Esophagus (tissue), 2 donors: ENCODE results near the gene DMRT3. TPM values are rescaled to one million over a fixed set of nuclear protein-coding genes. Genes with fewer than 3 reads are reported as not detected.

Experiments used
- H3K27ac ChIP-seq, 2 donors: one replicate each; pipeline ENCODE4 v1.5.1; 2013; ENCODE audit warnings: low read depth in 2 of 2, mild to moderate bottlenecking in 2 of 2, inconsistent platforms in 1 of 2, low read length in 1 of 2, moderate library complexity in 1 of 2
- H3K27me3 ChIP-seq, 2 donors: one replicate each; pipeline ENCODE4 v1.6.1; 2013; ENCODE audit warnings: low read length in 2 of 2, control low read depth in 1 of 2, mild to moderate bottlenecking in 1 of 2; ENCODE audit not compliant: insufficient read depth in 2 of 2, control insufficient read depth in 1 of 2
- H3K36me3 ChIP-seq, 2 donors: one replicate each; pipeline ENCODE4 v1.6.1; 2013; ENCODE audit warnings: low read length in 1 of 2; ENCODE audit not compliant: control insufficient read depth in 2 of 2, insufficient read depth in 2 of 2
- H3K4me1 ChIP-seq, 2 donors: one replicate each; pipeline ENCODE4 v1.6.1; 2013; ENCODE audit warnings: low read length in 1 of 2; ENCODE audit not compliant: control insufficient read depth in 2 of 2, insufficient read depth in 2 of 2
- H3K4me3 ChIP-seq, 2 donors: one replicate each; pipeline ENCODE4 v1.5.1; 2013; ENCODE audit warnings: low read length in 2 of 2, mild to moderate bottlenecking in 2 of 2, low read depth in 1 of 2, moderate library complexity in 1 of 2
- H3K9me3 ChIP-seq, 2 donors: one replicate each; pipeline ENCODE4 v1.6.1; 2013; ENCODE audit warnings: mild to moderate bottlenecking in 2 of 2, low read depth in 1 of 2, low read length in 1 of 2, moderate library complexity in 1 of 2; ENCODE audit not compliant: control insufficient read depth in 2 of 2, insufficient read depth in 1 of 2
- WGBS, 2 donors: extraction: QIAGEN DNeasy Blood & Tissue Kit; methylation state at CpG; one replicate each; pipeline ENCODE4 v1.1.7; 2013; 5-methylcytosine and 5-hydroxymethylcytosine counted together
- polyA plus RNA-seq, 2 donors: library from polyadenylated mRNA; stranded (reverse); fragments of 200-250 nt; gene quantifications; one replicate each; pipeline ENCODE4 v1.2.3, GENCODE V29; 2013
- donor health status: healthy with polysubstance abuse.
- donor health status: Bipolar disorder and iron deficiency.

Gene DMRT3
- polyA plus RNA-seq, 2 donors: 0.20 to 0.22 TPM

DNA sequence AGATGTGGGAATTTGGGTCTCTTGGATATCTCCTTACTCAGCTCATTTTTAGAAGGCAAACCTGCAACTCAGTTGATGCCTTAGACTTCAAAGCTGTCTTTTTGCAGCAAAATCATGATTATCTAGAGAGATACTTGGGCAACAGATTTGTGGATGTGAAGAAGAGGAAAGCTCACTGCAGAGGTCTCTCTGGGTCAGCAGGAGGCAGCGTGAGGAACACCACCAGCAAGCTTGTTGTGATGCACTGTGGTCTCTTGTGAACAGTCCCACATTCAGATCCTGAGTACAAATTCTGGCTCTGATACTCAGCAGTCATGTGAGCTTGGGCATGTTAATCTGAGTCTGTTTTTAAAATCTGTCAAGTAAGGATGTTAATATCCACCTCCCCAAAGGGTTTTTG is 26.3 kb upstream of the DMRT3 start:
- Histone ChIP-seq H3K36me3 (no peaks in the 10 kb centered on the region), H3K9me3 (no peaks in the 10 kb centered on the region), H3K4me3 (no peak overlapping the region), H3K27ac (no peak overlapping the region), H3K27me3 (peaks cover 2 to 5% of the 10 kb centered on the region in 2 donors), H3K4me1 (no peaks in the 10 kb centered on the region)
- 64 to 68% methylated on average over 1 of the region's 1 CpG for WGBS, 2 donors

DNA sequence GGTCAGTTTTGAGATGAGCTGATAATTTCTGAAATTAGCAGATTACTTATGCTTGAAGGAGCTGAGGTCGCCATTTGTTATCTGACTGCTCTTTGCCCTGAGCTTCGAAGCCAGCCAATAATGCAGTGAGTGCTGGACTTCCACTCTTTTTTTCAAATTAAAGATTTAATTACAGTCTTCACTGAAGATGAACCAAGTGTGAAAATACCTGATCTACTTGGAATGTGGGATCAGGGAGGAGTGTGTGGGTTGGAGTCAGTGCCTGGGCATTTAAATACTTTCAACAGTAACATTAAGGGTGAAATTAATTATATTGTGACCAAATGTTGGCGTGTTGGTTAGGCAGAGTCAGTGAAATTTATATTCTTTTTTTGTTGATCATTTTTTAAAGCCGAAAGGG is 23.9 kb upstream of the DMRT3 start:
- Histone ChIP-seq H3K4me3 (no peak overlapping the region), H3K36me3 (no peaks in the 10 kb centered on the region), H3K9me3 (no peaks in the 10 kb centered on the region), H3K4me1 (no peaks in the 10 kb centered on the region), H3K27me3 (peaks cover 0 to 5% of the 10 kb centered on the region in 2 donors), H3K27ac (no peak overlapping the region)
- 73 to 75% methylated on average over 4 of the region's 4 CpGs for WGBS, 2 donors

DNA sequence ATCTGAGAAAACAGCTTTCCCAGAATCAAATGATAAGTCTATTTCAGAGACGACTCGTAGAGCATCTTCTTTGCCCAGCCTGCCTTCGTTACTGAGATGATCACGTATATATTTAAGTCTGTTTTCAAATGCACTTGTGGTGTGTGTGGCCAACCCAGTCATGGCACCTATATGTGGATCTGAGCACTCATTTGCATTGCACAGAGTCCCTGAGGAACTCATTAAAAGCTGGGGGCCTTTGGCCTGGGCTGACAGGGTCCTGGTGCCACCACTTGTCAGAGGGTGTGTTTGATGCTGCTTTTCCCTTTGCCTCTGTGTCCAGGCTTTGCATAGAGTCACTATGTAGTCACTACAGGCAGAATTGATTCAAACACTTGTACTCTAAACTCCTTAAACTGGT is 17.4 kb upstream of the DMRT3 start:
- no peaks in the 10 kb centered on the region for H3K27me3 ChIP-seq
- no peaks in the 10 kb centered on the region for H3K36me3 ChIP-seq
- WGBS, 2 donors: 90 to 91% methylated on average over 4 of the region's 4 CpGs
- peaks cover 0 to 5% of the 10 kb centered on the region in 2 donors for H3K4me1 ChIP-seq
- H3K4me3 ChIP-seq: no peak overlapping the region
- no peaks in the 10 kb centered on the region for H3K9me3 ChIP-seq
- no peak overlapping the region for H3K27ac ChIP-seq

DNA sequence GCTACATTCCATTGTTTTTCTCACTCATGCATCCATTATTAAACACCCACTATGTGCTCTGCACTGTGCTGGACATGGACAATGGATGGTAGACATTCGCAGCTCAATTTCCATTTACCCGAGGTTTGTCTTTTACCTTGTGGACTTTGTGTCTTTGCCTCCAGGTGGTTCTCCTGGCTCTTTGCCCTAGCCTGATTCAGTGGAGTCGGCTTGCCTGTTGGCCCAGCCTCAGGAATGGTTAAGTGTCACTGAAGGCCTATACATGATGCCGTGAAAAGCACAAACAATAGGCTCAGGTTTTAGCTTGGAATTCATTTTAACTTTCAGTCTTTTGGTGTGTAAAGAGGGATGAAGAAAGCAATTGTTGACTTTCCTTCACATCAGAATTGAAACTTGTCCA is 16.5 kb upstream of the DMRT3 start:
- no peaks in the 10 kb centered on the region for H3K27me3 ChIP-seq
- no peak overlapping the region for H3K27ac ChIP-seq
- no peaks in the 10 kb centered on the region for H3K9me3 ChIP-seq
- H3K36me3 ChIP-seq: no peaks in the 10 kb centered on the region
- H3K4me3 ChIP-seq: no peak overlapping the region
- WGBS, 2 donors: 47 to 53% methylated on average over 4 of the region's 4 CpGs
- peaks cover 0 to 5% of the 10 kb centered on the region in 2 donors for H3K4me1 ChIP-seq

DNA sequence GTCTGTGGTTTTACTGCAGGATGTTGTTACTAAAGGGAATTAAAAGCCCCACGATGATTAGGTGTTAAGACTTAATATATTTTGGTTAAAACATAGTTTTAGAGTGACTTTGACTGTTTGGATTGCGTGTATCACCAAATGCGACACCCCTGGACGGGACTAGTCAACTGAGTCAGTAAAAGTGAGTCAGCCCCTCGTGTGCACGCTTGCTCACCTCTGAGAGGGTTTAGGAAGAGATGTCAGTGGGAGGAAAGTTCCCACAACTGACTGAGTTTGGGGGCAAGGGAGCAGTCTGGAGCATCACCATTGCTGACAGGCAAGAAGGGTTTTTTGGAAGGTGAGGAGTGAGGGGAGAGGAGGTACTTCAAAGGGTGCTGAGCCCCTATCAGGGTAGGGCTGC is 14.4 kb upstream of the DMRT3 start:
- Histone ChIP-seq H3K4me3 (no peak overlapping the region), H3K27ac (no peak overlapping the region), H3K36me3 (no peaks in the 10 kb centered on the region), H3K9me3 (no peaks in the 10 kb centered on the region), H3K27me3 (peaks cover 0 to 9% of the 10 kb centered on the region in 2 donors), H3K4me1 (peaks cover 0 to 5% of the 10 kb centered on the region in 2 donors)
- WGBS, 2 donors: 65 to 70% methylated on average over 6 of the region's 6 CpGs

DNA sequence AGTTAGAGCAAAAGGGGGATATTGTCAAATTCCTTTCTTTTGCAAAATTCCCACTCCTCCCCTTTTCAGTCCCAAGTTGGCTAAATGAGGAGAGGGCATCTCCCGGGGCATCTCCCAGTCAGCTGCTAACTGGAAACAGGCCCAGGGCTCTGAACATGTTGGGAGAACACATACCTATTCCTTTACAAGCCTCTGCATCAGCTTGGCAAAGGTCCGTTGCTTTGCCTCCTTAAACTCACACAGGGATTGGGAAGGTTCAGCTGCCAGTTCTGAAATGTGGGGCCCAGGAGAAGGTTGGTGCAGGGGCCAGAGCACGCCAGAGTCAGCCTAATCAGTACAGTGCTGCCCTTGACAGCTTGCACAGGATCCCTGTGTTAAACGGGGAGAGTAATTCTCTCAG is 11.0 kb upstream of the DMRT3 start:
- Histone ChIP-seq H3K9me3 (no peaks in the 10 kb centered on the region), H3K27me3 (peaks cover 0 to 14% of the 10 kb centered on the region in 2 donors)
- 17 to 18% methylated on average over 4 of the region's 4 CpGs for WGBS, 2 donors

DNA sequence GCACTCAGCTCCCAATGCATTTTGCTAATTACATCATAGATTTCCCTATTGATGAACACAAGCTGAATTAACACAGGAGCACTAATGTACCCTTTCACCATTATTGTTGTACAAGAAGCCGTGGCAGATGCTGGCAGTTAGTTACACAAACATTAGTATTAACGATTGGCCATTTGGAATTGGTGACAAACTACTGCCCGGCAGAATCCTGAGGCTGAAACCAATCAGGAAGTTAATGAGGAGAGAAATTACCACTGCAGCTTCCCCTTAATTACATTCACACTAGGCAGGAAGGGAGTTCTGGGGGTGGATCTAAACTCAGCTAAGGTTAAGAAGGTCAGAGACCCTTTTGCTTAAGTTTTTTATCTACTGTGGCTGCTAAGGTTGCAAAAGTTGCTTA is 9.6 kb upstream of the DMRT3 start:
- Histone ChIP-seq H3K4me3 (no peak overlapping the region), H3K27ac (no peak overlapping the region), H3K36me3 (no peaks in the 10 kb centered on the region), H3K27me3 (peaks cover 0 to 14% of the 10 kb centered on the region in 2 donors), H3K9me3 (no peaks in the 10 kb centered on the region), H3K4me1 (peaks cover 3 to 4% of the 10 kb centered on the region in 2 donors)
- 23 to 44% methylated on average over 3 of the region's 3 CpGs for WGBS, 2 donors

More for the DNA sequence above, 11.0 kb upstream of the DMRT3 start:
- no peak overlapping the region for H3K4me3 ChIP-seq
- peaks cover 2 to 4% of the 10 kb centered on the region in 2 donors for H3K4me1 ChIP-seq
- no peaks in the 10 kb centered on the region for H3K36me3 ChIP-seq
- no peak overlapping the region for H3K27ac ChIP-seq

DNA sequence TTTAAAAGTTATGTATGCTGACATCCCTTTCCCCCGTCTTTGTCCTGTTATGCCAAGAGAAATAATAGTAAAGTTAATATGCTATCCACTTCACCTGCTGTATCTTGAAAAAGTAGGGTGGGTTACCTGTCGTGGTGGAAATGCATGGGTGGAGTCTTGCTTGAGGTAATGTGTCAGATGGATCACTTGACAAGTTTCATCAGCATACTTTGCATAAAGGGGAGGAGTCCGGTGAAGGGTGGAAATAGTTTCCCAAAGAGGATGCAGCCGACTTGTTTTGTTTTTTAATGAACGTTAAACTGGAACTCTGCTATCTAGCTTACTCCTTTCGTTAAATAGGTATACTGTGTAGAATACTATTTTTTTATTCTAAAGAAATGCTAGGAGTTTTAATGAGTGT is 9.0 kb upstream of the DMRT3 start:
- Histone ChIP-seq H3K27ac (no peak overlapping the region), H3K9me3 (no peaks in the 10 kb centered on the region), H3K4me1 (peaks cover 3 to 4% of the 10 kb centered on the region in 2 donors), H3K4me3 (peak overlapping the region in 1 of 2 donors; percentile 26), H3K27me3 (peaks cover 0 to 16% of the 10 kb centered on the region in 2 donors), H3K36me3 (no peaks in the 10 kb centered on the region)
- WGBS, 2 donors: 18% methylated on average over 6 of the region's 6 CpGs

DNA sequence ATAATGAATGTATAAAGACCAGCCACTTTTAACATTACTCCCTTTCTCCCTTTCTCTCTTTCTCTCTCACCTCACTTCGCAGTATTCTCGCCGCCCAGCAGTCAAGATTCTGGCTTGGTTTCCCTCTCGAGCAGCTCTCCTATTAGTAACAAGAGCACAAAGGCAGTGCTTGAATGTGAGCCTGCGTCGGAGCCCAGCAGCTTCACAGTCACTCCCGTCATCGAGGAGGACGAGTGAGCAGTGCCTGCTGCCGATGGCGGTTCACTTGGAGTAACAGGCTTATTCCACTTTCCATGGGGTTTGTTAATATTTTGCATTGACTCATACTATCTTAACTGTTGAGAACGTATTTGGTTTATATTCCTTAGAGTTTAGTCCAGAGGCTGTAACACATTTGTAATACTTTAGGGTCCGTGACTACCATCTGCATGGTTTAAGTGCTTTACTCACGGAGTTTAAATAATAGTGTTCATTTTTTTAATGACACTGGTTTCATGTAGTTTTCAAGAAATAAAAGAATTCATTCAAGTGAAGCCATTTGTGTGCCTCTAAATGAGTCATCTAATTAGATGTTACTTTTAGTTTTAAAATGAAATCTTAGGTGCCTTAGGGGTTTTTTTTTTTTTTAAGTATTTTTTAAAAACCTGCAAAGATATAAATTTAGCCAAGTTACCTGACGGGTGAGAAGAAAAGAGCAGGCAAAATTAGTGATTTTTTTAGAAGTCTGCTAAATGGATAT is 8.4 kb upstream of the DMRT3 start:
- H3K27me3 ChIP-seq: peaks cover 0 to 22% of the 10 kb centered on the region in 2 donors
- peak overlapping the region in 1 of 2 donors; percentile 45 for H3K27ac ChIP-seq
- H3K4me3 ChIP-seq: peak overlapping the region in 1 of 2 donors; percentile 26
- H3K9me3 ChIP-seq: no peaks in the 10 kb centered on the region
- H3K36me3 ChIP-seq: no peaks in the 10 kb centered on the region
- H3K4me1 ChIP-seq: peaks cover 3 to 4% of the 10 kb centered on the region in 2 donors
- 9 to 12% methylated on average over 14 to 15 of the region's 15 CpGs for WGBS, 2 donors
